ENCODE measurements around the gene CRCP.

Gene CRCP

GRCh38 chr7:66088861-66089838, 25.5 kb upstream of the CRCP start:
- TF ChIP-seq CTCF (IDR thresholded peaks at IDR 0.05; ENCODE audit: low read depth, low read length, missing control alignments) = no peak
- DNase-seq = no peak
- Histone ChIP-seq H3K27me3 (replicated peaks) (no peaks in the 10 kb centered on the region), H3K36me3 (replicated peaks) (peaks cover 12% of the 10 kb centered on the region), H3K4me3 (ENCODE audit: low read depth, low read length) (no peak overlapping the region), H3K27ac (no peak overlapping the region)
- in situ Hi-C loops (cut with HindIII; ENCODE audit: low pct_ligation_motif_present, low sequenced_read_pairs) = no loop called here

GRCh38 chr7:66092654-66093053, 22.0 kb upstream of the CRCP start:
- Histone ChIP-seq H3K27ac (no peak overlapping the region), H3K4me3 (ENCODE audit: low read depth, low read length) (no peak overlapping the region), H3K36me3 (replicated peaks) (peaks cover 2% of the 10 kb centered on the region), H3K27me3 (replicated peaks) (no peaks in the 10 kb centered on the region)
- in situ Hi-C loops (cut with HindIII; ENCODE audit: low pct_ligation_motif_present, low sequenced_read_pairs) = no loop called here
- no peak for TF ChIP-seq CTCF (IDR thresholded peaks at IDR 0.05; ENCODE audit: low read depth, low read length, missing control alignments)
- DNase-seq = no peak

- in situ Hi-C loops (cut with HindIII; ENCODE audit: low pct_ligation_motif_present, low sequenced_read_pairs) = no loop called here
- no peak overlapping the region for H3K27ac ChIP-seq
- no peaks in the 10 kb centered on the region for H3K27me3 ChIP-seq (replicated peaks)
- DNase-seq = no peak
- no peak overlapping the region for H3K4me3 ChIP-seq (ENCODE audit: low read depth, low read length)
- no peaks in the 10 kb centered on the region for H3K36me3 ChIP-seq (replicated peaks)
- no peak for TF ChIP-seq CTCF (IDR thresholded peaks at IDR 0.05; ENCODE audit: low read depth, low read length, missing control alignments)
Measured at GRCh38 chr7:66095010-66095409, 19.6 kb upstream of the CRCP start.

GRCh38 chr7:66099232-66099550, 15.5 kb upstream of the CRCP start:
- no peak overlapping the region for H3K4me3 ChIP-seq (ENCODE audit: low read depth, low read length)
- no peak overlapping the region for H3K27ac ChIP-seq
- no peaks in the 10 kb centered on the region for H3K36me3 ChIP-seq (replicated peaks)
- DNase-seq = no peak
- no peak for TF ChIP-seq CTCF (IDR thresholded peaks at IDR 0.05; ENCODE audit: low read depth, low read length, missing control alignments)
- in situ Hi-C loops (cut with HindIII; ENCODE audit: low pct_ligation_motif_present, low sequenced_read_pairs) = no loop called here
- H3K27me3 ChIP-seq (replicated peaks) = no peaks in the 10 kb centered on the region

- in situ Hi-C loops (cut with HindIII; ENCODE audit: low pct_ligation_motif_present, low sequenced_read_pairs) = no loop called here
- H3K36me3 ChIP-seq (replicated peaks) = no peaks in the 10 kb centered on the region
- H3K27ac ChIP-seq = peak overlapping the region; percentile 58
- TF ChIP-seq CTCF (IDR thresholded peaks at IDR 0.05; ENCODE audit: low read depth, low read length, missing control alignments) = no peak
- H3K27me3 ChIP-seq (replicated peaks) = no peaks in the 10 kb centered on the region
- H3K4me3 ChIP-seq (ENCODE audit: low read depth, low read length) = peak overlapping the region; percentile 44
- DNase-seq = peak; percentile 74
Measured at GRCh38 chr7:66099551-66100407, 14.9 kb upstream of the CRCP start.
